Measurements from ENCODE around the gene MYO1F. TPM values are rescaled to one million over a fixed set of nuclear protein-coding genes. Genes with fewer than 3 reads are reported as not detected.
A peak's percentile ranks its signal among the peaks of the same experiment; 100 is the strongest.

MYO1F gene
- total RNA-seq, 2 donors from 2014 or later: 270 to 305 TPM

DNA sequence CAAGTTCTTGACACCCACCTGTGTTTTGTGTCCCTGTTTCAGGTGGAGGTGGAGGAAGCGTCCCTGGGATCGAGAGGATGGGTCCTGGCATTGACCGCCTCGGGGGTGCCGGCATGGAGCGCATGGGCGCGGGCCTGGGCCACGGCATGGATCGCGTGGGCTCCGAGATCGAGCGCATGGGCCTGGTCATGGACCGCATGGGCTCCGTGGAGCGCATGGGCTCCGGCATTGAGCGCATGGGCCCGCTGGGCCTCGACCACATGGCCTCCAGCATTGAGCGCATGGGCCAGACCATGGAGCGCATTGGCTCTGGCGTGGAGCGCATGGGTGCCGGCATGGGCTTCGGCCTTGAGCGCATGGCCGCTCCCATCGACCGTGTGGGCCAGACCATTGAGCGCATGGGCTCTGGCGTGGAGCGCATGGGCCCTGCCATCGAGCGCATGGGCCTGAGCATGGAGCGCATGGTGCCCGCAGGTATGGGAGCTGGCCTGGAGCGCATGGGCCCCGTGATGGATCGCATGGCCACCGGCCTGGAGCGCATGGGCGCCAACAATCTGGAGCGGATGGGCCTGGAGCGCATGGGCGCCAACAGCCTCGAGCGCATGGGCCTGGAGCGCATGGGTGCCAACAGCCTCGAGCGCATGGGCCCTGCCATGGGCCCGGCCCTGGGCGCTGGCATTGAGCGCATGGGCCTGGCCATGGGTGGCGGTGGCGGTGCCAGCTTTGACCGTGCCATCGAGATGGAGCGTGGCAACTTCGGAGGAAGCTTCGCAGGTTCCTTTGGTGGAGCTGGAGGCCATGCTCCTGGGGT is 91.5 kb downstream of the MYO1F start:
- Mint-ChIP-seq H3K36me3 (ENCODE audit: low read depth) (peaks cover 3% of the 10 kb centered on the region), H3K4me3 (peak overlapping the region; percentile 28), H3K4me1 (peaks cover 39% of the 10 kb centered on the region), H3K27ac (peak overlapping the region; percentile 90), H3K27me3 (no peaks in the 10 kb centered on the region)
- H3K9me3 ChIP-seq (ENCODE audit: control insufficient read depth, low read length, poor library complexity, severe bottlenecking): no peaks in the 10 kb centered on the region
- DNase-seq (no peak), ATAC-seq (no peak)

DNA sequence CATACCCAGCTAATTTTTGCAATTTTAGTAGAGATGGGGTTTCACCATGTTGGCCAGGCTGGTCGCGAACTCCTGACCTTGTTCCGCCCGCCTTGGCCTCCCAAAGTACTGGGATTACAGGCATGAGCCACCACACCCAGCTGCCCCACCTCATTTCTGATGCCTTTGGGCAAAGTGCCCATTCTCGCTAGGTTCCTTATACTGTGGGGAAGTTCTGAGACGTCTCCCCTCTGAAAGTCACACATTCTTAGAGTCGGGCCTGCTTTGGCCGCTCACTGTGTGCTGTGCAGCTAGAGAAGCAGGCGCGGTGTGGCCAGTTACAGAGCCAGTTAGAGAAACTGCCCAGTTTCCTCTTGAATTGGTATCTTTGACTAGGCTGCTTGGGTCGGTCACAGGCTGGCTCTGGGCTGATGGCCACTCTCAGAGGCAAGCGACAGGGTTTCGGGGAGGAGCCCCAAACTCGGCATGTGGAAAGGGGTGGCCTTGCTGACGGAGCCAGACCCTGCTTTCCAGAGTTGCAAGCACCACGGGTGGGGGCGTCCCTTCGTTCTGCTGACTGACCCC is 92.8 kb downstream of the MYO1F start:
- no peaks in the 10 kb centered on the region for H3K9me3 ChIP-seq (ENCODE audit: control insufficient read depth, low read length, poor library complexity, severe bottlenecking)
- Mint-ChIP-seq H3K27me3 (no peaks in the 10 kb centered on the region), H3K4me1 (peaks cover 39% of the 10 kb centered on the region), H3K27ac (peak overlapping the region; percentile 53), H3K4me3 (no peak overlapping the region), H3K36me3 (ENCODE audit: low read depth) (peaks cover 3% of the 10 kb centered on the region)
- no peak for DNase-seq
- ATAC-seq: no peak

DNA sequence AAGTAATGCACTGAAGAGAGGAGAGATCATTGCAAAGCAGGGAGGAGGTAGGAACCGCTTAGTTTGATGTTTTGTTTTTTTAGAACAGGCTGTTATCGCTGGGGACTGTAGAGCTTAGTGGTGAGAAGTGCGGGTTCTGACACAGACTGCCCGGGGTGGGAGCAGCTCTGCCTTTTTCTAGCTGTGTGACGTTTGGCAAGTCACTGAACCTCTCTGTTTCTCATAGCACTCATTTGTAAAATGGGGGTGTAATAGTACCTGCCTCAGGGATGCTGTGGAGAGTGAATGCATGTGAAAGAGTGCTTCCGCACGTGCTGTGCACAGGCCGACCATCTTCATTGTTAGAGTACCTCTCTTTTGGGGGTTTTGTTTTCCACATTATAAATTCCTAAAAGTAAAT is 94.1 kb downstream of the MYO1F start:
- H3K27ac Mint-ChIP-seq: no peak overlapping the region
- H3K4me1 Mint-ChIP-seq: peaks cover 40% of the 10 kb centered on the region
- DNase-seq (no peak), ATAC-seq (no peak)
- H3K4me3 Mint-ChIP-seq: no peak overlapping the region
- no peaks in the 10 kb centered on the region for H3K27me3 Mint-ChIP-seq
- H3K9me3 ChIP-seq (ENCODE audit: control insufficient read depth, low read length, poor library complexity, severe bottlenecking): no peaks in the 10 kb centered on the region
- H3K36me3 Mint-ChIP-seq (ENCODE audit: low read depth): peaks cover 4% of the 10 kb centered on the region

DNA sequence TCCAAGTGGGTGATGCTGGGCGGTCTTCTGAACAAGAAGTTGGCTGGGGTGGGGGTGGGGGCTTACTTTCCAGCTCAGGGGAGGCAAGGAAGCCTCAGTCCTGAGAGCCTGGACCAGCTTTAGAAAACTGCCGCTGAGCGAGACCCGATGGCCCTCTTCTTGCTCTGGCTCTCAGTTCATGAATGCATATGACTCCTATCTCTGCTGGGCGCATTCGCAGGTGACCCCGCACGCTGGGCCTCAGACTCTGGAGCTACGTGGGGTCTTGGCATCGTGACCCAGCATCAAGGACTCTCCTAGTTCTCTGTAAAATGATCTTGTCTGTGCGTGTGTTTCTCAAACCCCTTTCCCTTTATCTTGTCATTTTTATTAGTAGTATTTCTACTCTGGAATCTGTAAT is 94.5 kb downstream of the MYO1F start:
- Mint-ChIP-seq H3K36me3 (ENCODE audit: low read depth) (peaks cover 2% of the 10 kb centered on the region), H3K4me1 (peaks cover 40% of the 10 kb centered on the region), H3K4me3 (no peak overlapping the region), H3K27me3 (no peaks in the 10 kb centered on the region), H3K27ac (no peak overlapping the region)
- ATAC-seq: no peak
- no peaks in the 10 kb centered on the region for H3K9me3 ChIP-seq (ENCODE audit: control insufficient read depth, low read length, poor library complexity, severe bottlenecking)
- no peak for DNase-seq

DNA sequence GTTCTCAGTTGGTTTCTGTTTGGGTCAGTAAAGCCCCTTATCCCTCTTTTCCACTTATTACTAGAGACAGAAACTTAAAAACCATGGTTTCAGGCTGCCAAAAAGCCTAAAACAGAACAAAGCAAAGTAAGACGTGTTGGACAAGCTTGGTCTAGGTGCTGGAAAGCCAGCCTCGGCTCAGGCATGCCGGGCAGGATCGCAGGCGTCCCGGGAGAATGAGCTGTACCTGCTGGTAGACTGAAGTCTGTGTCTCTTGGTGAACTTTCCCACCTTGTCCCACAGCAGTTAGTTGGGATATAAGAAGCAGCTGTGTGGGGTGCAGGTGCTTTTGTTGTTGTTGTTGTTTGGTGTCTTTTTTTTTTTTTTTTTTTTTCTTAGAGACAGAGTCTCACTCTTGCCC is 95.6 kb downstream of the MYO1F start:
- ATAC-seq: no peak
- no peak overlapping the region for H3K4me3 Mint-ChIP-seq

DNA sequence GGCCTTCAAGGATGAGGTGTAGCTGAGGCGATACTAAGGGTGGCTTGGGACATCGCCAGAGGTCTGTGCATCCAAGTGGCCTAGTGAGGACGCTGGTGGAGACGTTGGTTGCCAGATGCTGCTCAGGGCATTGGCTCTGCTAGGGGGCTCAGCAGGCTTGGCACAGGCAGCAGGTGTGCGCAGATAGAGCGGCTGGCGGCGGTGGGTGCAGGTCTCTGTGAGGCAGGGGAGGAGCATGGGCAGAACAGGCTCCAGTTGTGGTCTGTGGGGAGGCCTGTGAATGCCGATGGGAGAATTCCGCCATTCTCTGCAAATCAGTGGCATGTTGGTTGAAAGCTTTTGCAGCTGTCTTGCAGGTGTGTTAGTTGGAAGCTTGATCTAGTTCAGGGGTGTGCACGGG is 96.0 kb downstream of the MYO1F start:
- ATAC-seq: no peak
- Mint-ChIP-seq H3K4me1 (peaks cover 29% of the 10 kb centered on the region), H3K36me3 (ENCODE audit: low read depth) (peaks cover 2% of the 10 kb centered on the region), H3K4me3 (no peak overlapping the region), H3K27ac (peak overlapping the region; percentile 66), H3K27me3 (no peaks in the 10 kb centered on the region)
- no peaks in the 10 kb centered on the region for H3K9me3 ChIP-seq (ENCODE audit: control insufficient read depth, low read length, poor library complexity, severe bottlenecking)
- DNase-seq: no peak

More for the DNA sequence above, 95.6 kb downstream of the MYO1F start:
- peaks cover 30% of the 10 kb centered on the region for H3K4me1 Mint-ChIP-seq
- H3K9me3 ChIP-seq (ENCODE audit: control insufficient read depth, low read length, poor library complexity, severe bottlenecking): no peaks in the 10 kb centered on the region
- DNase-seq: no peak
- H3K27me3 Mint-ChIP-seq: no peaks in the 10 kb centered on the region
- H3K27ac Mint-ChIP-seq: peak overlapping the region; percentile 66
- H3K36me3 Mint-ChIP-seq (ENCODE audit: low read depth): peaks cover 2% of the 10 kb centered on the region

DNA sequence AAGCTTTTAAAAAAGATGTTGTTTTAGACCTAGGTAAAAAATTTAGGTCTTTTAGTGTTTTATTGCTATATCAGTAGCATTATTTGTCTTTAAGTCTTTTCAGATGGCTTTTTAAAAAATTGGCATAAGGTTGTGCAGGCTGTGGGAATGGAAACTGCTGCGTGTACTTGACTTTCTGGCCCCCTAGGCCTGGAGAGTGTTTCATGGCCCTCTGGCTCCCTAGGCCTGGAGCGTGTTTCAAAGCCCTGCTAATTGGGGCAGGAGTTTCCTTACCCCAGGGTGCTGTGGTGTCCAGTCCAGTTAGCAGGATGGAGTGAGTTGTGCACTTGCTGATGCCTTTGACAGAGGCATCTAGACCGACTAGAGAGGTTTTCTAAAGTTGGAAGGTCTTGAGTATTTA is 98.6 kb downstream of the MYO1F start:
- peak overlapping the region; percentile 83 for H3K27ac Mint-ChIP-seq
- DNase-seq: no peak
- H3K4me1 Mint-ChIP-seq: peaks cover 34% of the 10 kb centered on the region
- no peak overlapping the region for H3K4me3 Mint-ChIP-seq
- no peaks in the 10 kb centered on the region for H3K27me3 Mint-ChIP-seq
- H3K36me3 Mint-ChIP-seq (ENCODE audit: low read depth): peaks cover 2% of the 10 kb centered on the region
- H3K9me3 ChIP-seq (ENCODE audit: control insufficient read depth, low read length, poor library complexity, severe bottlenecking): no peaks in the 10 kb centered on the region
- no peak for ATAC-seq

DNA sequence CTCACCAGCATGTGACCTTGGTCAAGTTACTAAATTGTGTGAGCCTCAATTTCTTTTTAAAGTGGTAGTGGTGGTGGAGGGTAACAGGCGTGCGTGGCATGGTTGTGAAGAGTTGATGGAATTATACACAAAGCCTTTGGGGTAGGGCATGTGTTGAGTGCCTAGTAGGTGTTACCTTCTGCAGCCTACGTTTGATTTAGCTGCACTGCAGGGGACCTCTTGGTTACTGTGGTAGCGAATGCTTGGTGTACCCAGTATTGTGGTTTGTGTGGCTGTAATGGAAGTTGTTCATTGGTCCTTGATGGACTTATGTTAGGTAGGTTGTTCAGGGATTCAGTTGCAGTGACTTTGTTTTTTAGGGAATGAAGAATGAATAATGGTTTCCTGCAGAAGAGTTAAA is 99.4 kb downstream of the MYO1F start:
- H3K4me3 Mint-ChIP-seq: no peak overlapping the region
- H3K27ac Mint-ChIP-seq: peak overlapping the region; percentile 83
- H3K36me3 Mint-ChIP-seq (ENCODE audit: low read depth): peaks cover 2% of the 10 kb centered on the region
- no peak for DNase-seq
- no peaks in the 10 kb centered on the region for H3K27me3 Mint-ChIP-seq
- peak; percentile 28 for ATAC-seq
- H3K9me3 ChIP-seq (ENCODE audit: control insufficient read depth, low read length, poor library complexity, severe bottlenecking): no peaks in the 10 kb centered on the region
- peaks cover 33% of the 10 kb centered on the region for H3K4me1 Mint-ChIP-seq

DNA sequence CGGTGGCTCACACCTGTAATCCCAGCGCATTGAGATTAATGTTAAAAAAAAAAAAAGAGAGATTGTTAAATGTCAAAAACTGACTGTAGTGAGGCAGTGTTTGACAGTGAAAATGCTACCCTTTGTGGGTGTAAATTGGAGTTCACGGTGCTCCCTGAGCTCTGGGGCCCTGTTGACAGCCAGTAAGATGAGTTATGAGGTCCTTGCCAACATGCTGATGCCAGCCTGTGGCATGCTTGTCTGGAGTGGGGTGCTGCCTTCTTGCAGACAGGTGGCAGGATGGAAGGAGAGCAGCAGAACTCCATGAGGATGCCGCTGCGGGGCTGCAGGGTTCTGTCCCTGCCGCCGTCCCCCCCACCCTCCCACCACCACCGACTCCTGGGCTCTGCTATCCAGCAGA is 100.7 kb downstream of the MYO1F start:
- H3K27ac Mint-ChIP-seq: peak overlapping the region; percentile 27
- no peaks in the 10 kb centered on the region for H3K27me3 Mint-ChIP-seq
- H3K36me3 Mint-ChIP-seq (ENCODE audit: low read depth): peaks cover 2% of the 10 kb centered on the region
- no peak overlapping the region for H3K4me3 Mint-ChIP-seq
- ATAC-seq (no peak), DNase-seq (no peak)
- H3K9me3 ChIP-seq (ENCODE audit: control insufficient read depth, low read length, poor library complexity, severe bottlenecking): no peaks in the 10 kb centered on the region
- peaks cover 28% of the 10 kb centered on the region for H3K4me1 Mint-ChIP-seq

DNA sequence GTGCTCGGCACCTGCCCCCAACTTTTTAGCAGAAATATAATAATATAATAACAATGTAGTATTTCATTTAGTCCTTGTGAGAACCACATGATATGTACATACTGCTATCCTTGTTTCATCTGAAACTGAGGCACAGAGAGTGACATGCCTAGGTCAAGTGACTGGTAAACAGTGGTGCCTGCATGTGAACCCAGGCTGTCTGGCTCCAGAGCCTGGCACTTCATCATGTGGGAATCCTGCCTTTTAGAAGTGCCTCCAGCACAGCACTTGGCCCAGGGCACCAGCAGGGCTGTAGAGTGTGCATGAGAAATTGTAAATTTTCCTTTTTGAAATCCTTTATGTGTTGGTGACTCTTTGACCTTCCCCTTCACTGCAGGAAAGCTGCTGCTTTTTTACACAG is 102.2 kb downstream of the MYO1F start:
- no peak overlapping the region for H3K27ac Mint-ChIP-seq
- ATAC-seq (no peak), DNase-seq (no peak)
- peaks cover 2% of the 10 kb centered on the region for H3K36me3 Mint-ChIP-seq (ENCODE audit: low read depth)
- no peaks in the 10 kb centered on the region for H3K27me3 Mint-ChIP-seq
- H3K4me1 Mint-ChIP-seq: peaks cover 21% of the 10 kb centered on the region
- no peak overlapping the region for H3K4me3 Mint-ChIP-seq
- H3K9me3 ChIP-seq (ENCODE audit: control insufficient read depth, low read length, poor library complexity, severe bottlenecking): no peaks in the 10 kb centered on the region

DNA sequence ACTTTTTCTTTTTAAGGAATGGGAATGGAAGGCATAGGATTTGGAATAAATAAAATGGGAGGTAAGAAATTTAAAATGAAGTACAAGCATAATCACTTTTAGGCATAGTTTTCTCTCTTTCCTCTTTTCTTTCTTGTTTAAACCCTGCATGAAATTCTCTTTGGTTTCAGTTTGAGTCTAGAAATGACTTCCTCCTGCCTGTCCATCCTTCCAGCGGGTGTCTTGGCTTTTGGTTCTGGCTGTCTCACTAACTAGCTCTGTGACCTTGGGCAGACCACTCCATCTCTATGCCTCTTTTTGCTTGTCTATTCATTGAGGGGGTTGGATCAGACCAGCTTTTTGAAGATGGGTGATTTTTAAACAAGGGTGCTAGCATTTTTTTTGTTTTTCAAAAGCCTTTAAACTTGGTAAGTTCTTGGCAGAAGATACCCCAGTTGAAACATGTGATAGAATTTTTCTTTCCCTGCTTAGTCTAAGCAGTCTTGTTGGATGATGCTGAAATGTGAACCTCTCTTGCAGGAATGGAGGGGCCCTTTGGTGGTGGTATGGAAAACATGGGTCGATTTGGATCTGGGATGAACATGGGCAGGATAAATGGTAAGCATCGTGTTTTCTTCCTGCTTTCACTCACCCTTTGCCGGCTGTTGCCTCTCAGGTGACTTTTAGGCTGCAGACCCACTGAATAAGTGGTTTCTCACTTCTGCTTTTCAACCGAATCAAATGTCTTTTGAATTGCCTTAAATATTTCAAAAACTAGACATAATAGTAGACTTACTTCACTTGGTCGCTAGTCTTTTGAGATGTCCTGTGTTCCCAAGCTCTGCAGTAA is 103.4 kb downstream of the MYO1F start:
- Mint-ChIP-seq H3K27ac (no peak overlapping the region), H3K36me3 (ENCODE audit: low read depth) (peaks cover 8% of the 10 kb centered on the region), H3K4me3 (no peak overlapping the region), H3K27me3 (no peaks in the 10 kb centered on the region), H3K4me1 (peaks cover 21% of the 10 kb centered on the region)
- H3K9me3 ChIP-seq (ENCODE audit: control insufficient read depth, low read length, poor library complexity, severe bottlenecking): no peaks in the 10 kb centered on the region
- no peak for DNase-seq
- ATAC-seq: peak; percentile 27

Measured in T-helper 17 cell (primary cell).